ENCODE results near the gene KRR1.
"Not testable (repeated sequence)": the region's sequence is repeated elsewhere in the genome, so short reads cannot be mapped to it uniquely, and the experiment has no call there.

GRCh38 chr12:75457866-75458265, 53.5 kb downstream of the KRR1 start:
- not testable (repeated sequence) for TF ChIP-seq CTCF (conservative IDR thresholded peaks at IDR 0.05); EZH2 (IDR thresholded peaks at IDR 0.05; ENCODE audit: low read depth)

Data from PC-9 (cell line).